Ammon's horn (tissue), 1 donor: ENCODE measurements around the gene PLXNA2.

ENCODE experiments used
- DNase-seq: peaks from one replicate; pipeline ENCODE4 v3.0.0-alpha.2; 2016; ENCODE audit warnings: low spot score

Gene PLXNA2

GRCh38 chr1:208179263-208179816, 64.8 kb downstream of the PLXNA2 start:
- no peak for DNase-seq

- DNase-seq: peak; percentile 34
Observed at GRCh38 chr1:208178091-208178529, 66.1 kb downstream of the PLXNA2 start.

- no peak for DNase-seq
Observed at GRCh38 chr1:208177656-208178055, 66.5 kb downstream of the PLXNA2 start.

- no peak for DNase-seq
Observed at GRCh38 chr1:208176649-208177048, 67.5 kb downstream of the PLXNA2 start.

- DNase-seq: no peak
Observed at GRCh38 chr1:208175508-208175895, 68.7 kb downstream of the PLXNA2 start.

- no peak for DNase-seq
Observed at GRCh38 chr1:208174731-208175507, 69.3 kb downstream of the PLXNA2 start.

GRCh38 chr1:208174200-208174599, 70.0 kb downstream of the PLXNA2 start:
- no peak for DNase-seq

DNA sequence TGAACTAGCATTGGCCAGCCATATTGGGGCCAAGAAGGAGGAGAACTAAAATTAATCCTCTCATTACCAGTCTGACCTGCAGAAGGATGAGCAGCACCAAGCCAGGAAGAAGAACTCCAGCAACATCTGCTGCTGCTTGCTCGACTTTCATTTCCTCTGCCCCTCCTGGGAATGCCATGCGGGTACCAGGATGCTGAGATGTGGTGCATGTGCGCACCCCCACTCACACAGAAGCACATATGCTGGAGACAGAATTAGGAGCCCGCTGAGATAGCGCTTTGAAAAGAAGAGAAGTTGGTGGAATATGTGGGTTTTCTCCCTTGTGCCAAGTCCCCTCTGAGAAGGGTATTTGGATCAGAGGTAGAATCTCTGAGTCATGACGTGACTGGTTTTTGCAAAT, 70.4 kb downstream of the PLXNA2 start:
- no peak for DNase-seq

DNA sequence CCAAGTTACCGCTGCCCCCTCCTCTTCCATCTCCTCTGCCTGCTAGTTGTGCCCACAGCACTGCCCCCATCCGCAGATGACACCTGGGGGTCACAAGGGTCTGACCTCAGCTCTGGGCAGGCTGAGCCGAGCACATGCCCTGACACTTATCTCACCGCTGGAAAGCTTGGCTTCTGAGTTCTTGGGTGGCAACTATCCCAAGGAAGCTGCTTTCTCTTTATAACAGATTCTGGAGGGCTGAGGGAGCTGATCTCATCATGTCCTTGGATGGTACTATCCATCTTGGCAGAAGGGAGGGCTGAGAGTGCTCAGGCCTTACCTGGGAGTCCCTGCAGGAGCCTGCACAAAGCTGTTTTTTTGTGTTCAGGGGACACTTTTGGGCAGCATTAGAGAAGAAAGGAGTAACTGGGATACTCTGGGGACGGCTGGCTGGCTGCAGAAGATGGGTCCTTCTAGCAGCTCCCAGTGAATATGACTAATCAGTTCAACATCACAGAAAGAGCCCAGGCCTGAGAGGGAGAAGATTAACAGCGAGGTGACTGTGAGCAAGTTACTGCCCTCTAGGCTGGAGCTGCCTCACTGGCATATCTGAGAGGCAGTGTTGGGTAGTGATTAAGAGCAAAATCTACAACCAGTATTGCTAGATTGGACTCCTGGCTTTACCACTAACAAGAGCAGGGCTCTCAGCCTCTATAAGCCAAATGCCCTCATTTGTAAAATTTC, 71.6 kb downstream of the PLXNA2 start:
- no peak for DNase-seq

DNA sequence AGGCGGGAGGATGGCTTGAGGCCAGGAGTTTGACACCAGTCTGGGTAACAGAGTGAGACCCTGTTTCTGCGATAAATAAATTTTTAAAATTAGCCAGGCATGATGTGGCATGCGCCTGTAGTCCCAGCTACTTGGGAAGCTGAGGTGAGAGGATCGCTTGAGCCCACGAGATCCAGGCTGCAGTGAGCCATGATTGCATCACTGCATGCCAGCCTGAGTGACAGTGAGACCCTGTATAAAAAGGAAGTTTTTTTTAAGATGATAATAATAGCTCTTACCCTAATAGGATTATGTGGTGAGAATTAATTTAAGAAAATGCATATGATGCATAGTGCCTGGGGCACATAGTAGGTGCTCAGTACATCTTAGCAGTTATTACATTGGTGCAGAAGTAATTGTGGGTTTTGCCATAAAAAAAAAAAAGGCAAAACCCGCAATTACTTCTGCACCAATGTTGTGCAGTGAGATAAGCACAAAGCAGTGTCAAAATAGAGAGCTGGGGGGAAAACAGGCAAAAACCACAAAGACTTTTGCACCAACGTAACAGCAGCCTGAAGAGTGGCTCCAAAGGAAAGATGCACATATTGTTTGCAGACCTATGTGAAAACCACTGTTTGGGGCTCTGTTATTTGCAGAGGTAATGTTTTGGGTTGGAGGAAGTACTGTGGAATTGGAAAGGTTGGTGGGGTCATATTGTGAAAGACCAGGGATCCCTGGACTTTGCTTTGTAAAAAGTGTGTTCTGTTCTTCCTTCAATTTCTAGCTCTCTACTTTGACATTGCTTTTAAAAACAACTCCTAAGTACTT, 72.4 kb downstream of the PLXNA2 start:
- DNase-seq: no peak

DNA sequence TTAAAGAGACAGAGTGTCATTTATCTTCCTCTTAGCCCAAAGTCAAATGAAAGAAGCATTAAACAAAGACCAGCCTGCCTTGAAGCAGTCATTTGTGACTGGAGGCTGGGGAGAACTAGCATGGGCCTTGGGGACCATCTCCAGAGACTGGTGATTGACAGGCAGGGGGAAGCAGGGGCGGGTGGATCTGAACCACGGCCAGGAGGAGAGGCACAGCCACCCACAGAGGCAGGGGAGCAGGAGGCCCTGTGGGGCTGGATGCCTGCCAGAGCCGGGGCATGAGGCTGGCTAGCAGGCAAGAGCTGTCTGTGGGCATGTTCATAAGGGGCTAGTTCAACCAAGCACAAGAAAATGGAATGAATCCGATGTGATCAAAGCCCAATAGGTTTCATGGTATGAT, 73.9 kb downstream of the PLXNA2 start:
- DNase-seq: peak; percentile 59

GRCh38 chr1:208169081-208169879, 74.9 kb downstream of the PLXNA2 start:
- no peak for DNase-seq

- DNase-seq: no peak
Observed at GRCh38 chr1:208167261-208167869, 76.8 kb downstream of the PLXNA2 start.

DNA sequence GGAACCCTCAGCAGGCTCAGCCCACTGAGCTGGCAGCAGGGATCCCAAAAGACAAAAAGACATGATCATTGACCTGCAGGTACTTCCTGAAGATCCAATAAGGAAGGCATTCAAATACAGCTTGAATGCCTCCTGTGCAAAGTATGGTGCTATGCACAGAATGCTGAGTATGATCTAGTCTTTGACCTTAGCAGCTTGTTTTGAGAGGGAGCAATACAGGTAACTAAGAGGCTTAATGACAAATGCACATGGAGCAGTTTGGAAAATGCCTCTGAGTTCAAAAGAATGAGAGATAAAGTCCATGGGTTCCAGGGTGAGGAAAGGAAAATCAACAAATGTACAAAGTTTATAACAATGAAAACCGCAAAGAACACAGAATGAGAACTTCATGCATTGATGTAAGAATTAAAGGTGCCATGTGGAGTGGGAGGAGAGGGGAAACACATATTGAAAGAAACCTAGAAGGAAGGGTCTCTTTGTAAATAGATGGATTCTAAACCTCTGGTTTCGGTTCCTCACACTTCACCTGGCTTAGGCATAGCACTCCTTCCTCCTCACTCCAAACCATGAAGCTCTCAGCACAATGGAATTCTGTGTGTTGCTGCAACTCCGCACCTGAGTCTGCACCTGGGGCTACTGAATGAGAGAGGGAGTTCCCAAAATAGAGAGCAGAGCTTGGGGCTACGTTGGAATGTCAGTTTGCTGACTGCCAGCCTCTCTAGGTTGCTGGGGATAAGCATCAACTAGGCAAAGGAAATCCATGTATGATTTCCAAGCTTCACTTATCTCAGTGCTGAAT, 77.6 kb downstream of the PLXNA2 start:
- DNase-seq: no peak

GRCh38 chr1:208165659-208166058, 78.5 kb downstream of the PLXNA2 start:
- peak; percentile 33 for DNase-seq

DNA sequence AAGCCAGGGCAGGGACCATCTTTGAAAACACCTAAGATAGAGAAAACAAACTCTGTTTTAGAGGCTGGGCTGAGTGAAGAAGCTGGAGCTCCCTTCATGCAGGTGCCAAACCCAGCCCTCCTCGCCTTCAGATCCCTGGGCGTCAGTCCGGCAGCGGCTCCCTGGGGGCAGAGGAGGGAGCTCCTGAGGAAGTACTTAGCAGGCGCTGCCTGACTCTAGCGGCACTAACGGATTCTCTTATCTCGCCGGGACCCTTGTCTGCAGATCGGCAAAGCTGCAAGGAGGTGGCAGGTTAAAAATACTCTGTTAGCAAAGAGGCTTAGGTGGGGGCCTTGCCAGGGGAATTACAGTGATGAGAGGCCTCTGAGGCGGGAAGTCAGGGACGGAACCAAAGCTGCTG, 79.6 kb downstream of the PLXNA2 start:
- DNase-seq: no peak

DNA sequence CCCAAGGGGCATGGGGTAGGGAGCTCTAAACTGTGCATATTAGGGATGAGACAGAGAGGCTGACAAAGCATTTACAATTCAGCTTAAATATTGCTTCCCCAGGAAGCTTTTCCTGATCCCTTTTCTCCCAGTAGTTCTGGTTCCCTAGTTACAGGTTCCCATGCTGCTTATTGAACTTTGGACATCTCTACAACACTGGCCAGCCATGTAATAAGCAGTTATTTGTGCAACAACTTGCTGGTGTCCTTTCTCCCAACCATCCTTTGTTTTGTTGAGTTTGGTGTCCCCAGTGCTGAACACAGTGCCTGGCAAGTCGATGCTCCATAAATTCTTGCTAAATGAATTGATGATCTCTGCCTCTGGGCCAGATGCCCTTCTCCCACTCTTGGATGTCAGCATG, 80.6 kb downstream of the PLXNA2 start:
- DNase-seq: no peak

DNA sequence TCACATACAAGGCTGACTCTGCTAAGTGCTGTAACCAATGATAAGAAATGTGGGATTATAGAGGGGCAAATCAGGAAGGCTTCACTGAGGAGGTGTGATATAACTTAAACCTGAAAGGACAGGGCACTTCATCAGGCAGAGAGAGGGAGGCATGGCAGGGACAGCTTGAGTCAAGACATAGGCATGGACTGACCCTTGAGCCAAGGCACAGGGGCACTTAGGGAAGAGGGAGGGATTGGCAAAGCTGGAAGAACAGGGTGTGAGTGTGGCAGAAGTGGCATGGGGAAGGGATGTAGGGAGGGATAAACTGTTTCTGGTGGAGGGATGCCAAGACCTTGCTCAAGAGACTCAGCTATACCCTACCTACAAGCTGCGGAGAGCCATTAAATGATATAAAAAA, 81.3 kb downstream of the PLXNA2 start:
- no peak for DNase-seq

GRCh38 chr1:208161656-208162375, 82.4 kb downstream of the PLXNA2 start:
- DNase-seq: no peak

DNA sequence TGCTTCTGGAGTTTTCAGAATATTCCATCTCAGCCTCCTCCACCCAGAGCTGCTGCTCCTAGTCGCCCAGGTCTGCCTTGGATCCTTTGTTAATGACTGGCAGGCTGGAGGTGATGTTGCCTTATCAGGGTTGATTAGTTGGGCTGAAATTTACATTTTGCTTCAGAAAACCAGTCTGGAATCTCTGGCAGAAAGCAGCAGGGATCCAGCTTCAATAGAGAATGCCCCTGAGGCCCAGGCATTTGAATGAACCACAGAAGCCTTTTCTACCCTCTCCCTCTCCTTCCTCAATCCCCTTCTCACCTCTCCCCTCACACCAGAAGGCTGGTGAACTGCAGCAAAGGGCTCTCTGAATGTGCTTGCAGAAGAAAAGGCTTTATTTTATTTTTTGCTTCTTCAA, 83.2 kb downstream of the PLXNA2 start:
- no peak for DNase-seq
